Stomach (tissue), 9 donors: ENCODE data around the gene VEZT. TPM values are rescaled to one million over a fixed set of nuclear protein-coding genes. Genes with fewer than 3 reads are reported as not detected.
"Not testable (repeated sequence)": the region's sequence is repeated elsewhere in the genome, so short reads cannot be mapped to it uniquely, and the experiment has no call there.

Source experiments
- DNase-seq, 2 donors: peaks; one replicate each; pipeline versions ENCODE4 v3.0.0 to v3.0.0-alpha.2; 2013 to 2019
- H3K27ac ChIP-seq, 5 donors: fragments of 200-600 bp in 4 of 5; sonication (generic) in 4 of 5; one replicate each; pipeline ENCODE4 v1.5.1; 2013 to 2019; ENCODE audit warnings: mild to moderate bottlenecking in 1 of 5, moderate library complexity in 1 of 5
- H3K27me3 ChIP-seq, 3 donors: fragments of 200-600 bp; sonication (generic); one replicate each; pipeline ENCODE4 v1.5.1; 2017 to 2019; ENCODE audit warnings: mixed run types in 1 of 3
- H3K36me3 ChIP-seq, 4 donors: fragments of 200-600 bp; sonication (generic); 1 replicate in 3 of 4; 2 replicates in 1 of 4; pipeline ENCODE4 v1.5.1; 2016 to 2019
- H3K4me1 ChIP-seq, 4 donors: fragments of 200-600 bp; sonication (generic); one replicate each; pipeline ENCODE4 v1.5.1; 2016 to 2019
- H3K4me3 ChIP-seq, 4 donors: fragments of 200-600 bp; sonication (generic) in 3 of 4; one replicate each; pipeline ENCODE4 v1.5.1; 2016 to 2019; ENCODE audit warnings: mild to moderate bottlenecking in 1 of 4
- H3K9me3 ChIP-seq, 4 donors: fragments of 200-600 bp; sonication (generic); one replicate each; pipeline ENCODE4 v1.5.1; 2016 to 2019
- EP300 ChIP-seq: sonication (generic); formaldehyde crosslinking; IDR thresholded peaks from one replicate; pipeline ENCODE4 v1.6.1; 2017; ENCODE audit warnings: antibody characterized with exemption
- POLR2A ChIP-seq, 4 donors: fragments of 450-650 bp; IDR thresholded peaks; one replicate each; pipeline ENCODE4 v1.6.1; 2016; ENCODE audit warnings: antibody characterized with exemption in 4 of 4, control low read depth in 2 of 4, mild to moderate bottlenecking in 1 of 4, moderate library complexity in 1 of 4
- POLR2AphosphoS5 ChIP-seq, 3 donors: sonication (generic); formaldehyde crosslinking; IDR thresholded peaks; one replicate each; pipeline ENCODE4 v1.6.1; 2016; ENCODE audit warnings: antibody characterized with exemption in 3 of 3
- WGBS, 5 donors: extraction: QIAGEN DNeasy Blood & Tissue Kit in 3 of 5; methylation state at CpG; one replicate each; pipeline versions ENCODE4 v1.1.5 to v1.1.7; 2013 to 2018; 5-methylcytosine and 5-hydroxymethylcytosine counted together
- intact Hi-C: fragments of 100-400 bp; cut with DNase I; formaldehyde crosslinking; loops from one replicate; pipeline ENCODE4 v1.15.1; 2023; ENCODE audit warnings: low total_unique reads
- polyA plus RNA-seq, 3 donors: library from polyadenylated mRNA; stranded (reverse); fragments of 200-250 nt; gene quantifications; one replicate each; pipeline ENCODE4 v1.2.3, GENCODE V29; 2013
- total RNA-seq, 5 donors: library from RNA; depleted of rRNA; stranded (reverse); fragments of >200 nt; gene quantifications; one replicate each; pipeline versions ENCODE4 v1.1.0 to v1.2.3, GENCODE V29; 2014 to 2016
- TF ChIP-seq, protein P1 (sequence below), 7 experiments: fragments of 450-650 bp in 4 of 7; fragments of 200-600 bp in 3 of 7; sonication (generic) in 3 of 7; IDR thresholded peaks; one replicate each; pipeline ENCODE4 v1.5.1; 2016 to 2019; ENCODE audit warnings: antibody characterized with exemption in 7 of 7, control low read depth in 2 of 7, mild to moderate bottlenecking in 1 of 7
- donor health status: healthy with polysubstance abuse.
- donor health status: Bipolar disorder and iron deficiency.
- donor health status: healthy.

Gene VEZT
- total and polyA plus RNA-seq, 8 donors = 11.0 to 165 (median 46.7) TPM

DNA sequence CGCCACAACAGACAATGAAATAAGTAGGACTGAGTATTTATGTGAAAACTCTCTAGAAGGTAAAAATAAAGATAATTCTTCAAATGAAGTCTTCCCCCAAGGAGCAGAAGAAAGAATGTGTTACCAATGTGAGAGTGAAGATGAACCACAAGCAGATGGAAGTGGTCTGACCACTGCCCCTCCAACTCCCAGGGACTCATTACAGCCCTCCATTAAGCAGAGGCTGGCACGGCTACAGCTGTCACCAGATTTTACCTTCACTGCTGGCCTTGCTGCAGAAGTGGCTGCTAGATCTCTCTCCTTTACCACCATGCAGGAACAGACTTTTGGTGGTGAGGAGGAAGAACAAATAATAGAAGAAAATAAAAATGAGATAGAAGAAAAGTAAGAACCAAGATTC, 82.7 kb downstream of the VEZT start:
- Histone ChIP-seq H3K4me1 (peaks cover 0 to 17% (median 0%) of the 10 kb centered on the region in 4 donors), H3K4me3 (no peak overlapping the region), H3K36me3 (peaks cover 19 to 59% (median 57%) of the 10 kb centered on the region in 4 donors), H3K27ac (no peak overlapping the region), H3K27me3 (no peaks in the 10 kb centered on the region), H3K9me3 (no peaks in the 10 kb centered on the region)
- intact Hi-C loops = no loop called here
- 90 to 100% (median 94%) methylated on average over 2 of the region's 2 CpGs for WGBS, 5 donors
- DNase-seq = no peak
- TF ChIP-seq EP300 = no peak
- TF ChIP-seq, protein P1, sequence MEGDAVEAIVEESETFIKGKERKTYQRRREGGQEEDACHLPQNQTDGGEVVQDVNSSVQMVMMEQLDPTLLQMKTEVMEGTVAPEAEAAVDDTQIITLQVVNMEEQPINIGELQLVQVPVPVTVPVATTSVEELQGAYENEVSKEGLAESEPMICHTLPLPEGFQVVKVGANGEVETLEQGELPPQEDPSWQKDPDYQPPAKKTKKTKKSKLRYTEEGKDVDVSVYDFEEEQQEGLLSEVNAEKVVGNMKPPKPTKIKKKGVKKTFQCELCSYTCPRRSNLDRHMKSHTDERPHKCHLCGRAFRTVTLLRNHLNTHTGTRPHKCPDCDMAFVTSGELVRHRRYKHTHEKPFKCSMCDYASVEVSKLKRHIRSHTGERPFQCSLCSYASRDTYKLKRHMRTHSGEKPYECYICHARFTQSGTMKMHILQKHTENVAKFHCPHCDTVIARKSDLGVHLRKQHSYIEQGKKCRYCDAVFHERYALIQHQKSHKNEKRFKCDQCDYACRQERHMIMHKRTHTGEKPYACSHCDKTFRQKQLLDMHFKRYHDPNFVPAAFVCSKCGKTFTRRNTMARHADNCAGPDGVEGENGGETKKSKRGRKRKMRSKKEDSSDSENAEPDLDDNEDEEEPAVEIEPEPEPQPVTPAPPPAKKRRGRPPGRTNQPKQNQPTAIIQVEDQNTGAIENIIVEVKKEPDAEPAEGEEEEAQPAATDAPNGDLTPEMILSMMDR (IDR thresholded peaks at IDR 0.05) = no peak
- no peak for TF ChIP-seq POLR2AphosphoS5 (IDR thresholded peaks at IDR 0.05)
- no peak for TF ChIP-seq POLR2A (IDR thresholded peaks at IDR 0.05)

- intact Hi-C loops = no loop called here
- Histone ChIP-seq H3K36me3 (peaks cover 3 to 39% (median 32%) of the 10 kb centered on the region in 4 donors), H3K4me1 (peaks cover 0 to 17% (median 0%) of the 10 kb centered on the region in 4 donors), H3K27ac (no peak overlapping the region), H3K4me3 (no peak overlapping the region), H3K9me3 (no peaks in the 10 kb centered on the region), H3K27me3 (no peaks in the 10 kb centered on the region)
- no peak for DNase-seq
- WGBS, 5 donors = 71 to 98% (median 82%) methylated on average over 1 of the region's 1 CpG
- TF ChIP-seq POLR2A (IDR thresholded peaks at IDR 0.05) = no peak
- no peak for TF ChIP-seq POLR2AphosphoS5 (IDR thresholded peaks at IDR 0.05)
- TF ChIP-seq EP300 = no peak
- TF ChIP-seq, protein P1 (IDR thresholded peaks at IDR 0.05) = no peak
Measured at GRCh38 chr12:95303476-95303875, 85.9 kb downstream of the VEZT start.

DNA sequence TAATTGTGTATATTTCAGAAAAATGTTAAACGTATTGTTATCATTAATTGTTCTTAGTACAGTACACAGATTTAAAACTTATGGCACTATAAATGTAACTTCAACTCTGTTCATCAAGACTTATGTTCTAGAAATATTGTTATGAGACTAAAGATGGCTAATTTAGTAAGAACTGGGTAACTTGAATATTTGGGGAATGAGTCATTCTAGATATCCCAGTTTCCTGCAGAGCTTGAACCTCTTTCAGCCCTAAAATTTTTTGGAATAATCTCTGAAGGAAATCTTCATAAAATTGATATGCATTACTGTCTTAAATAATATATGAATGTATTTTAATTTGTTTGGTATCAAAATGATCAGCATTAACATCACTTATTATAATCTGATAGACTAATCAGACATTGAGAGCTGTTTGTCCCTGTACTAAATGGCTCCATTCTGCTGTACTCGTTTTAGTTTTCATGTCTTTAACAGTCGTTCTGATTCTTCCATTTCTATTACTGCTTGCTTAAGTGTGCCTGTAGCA, 87.1 kb downstream of the VEZT start:
- Histone ChIP-seq H3K4me1 (peaks cover 0 to 17% (median 0%) of the 10 kb centered on the region in 4 donors), H3K27ac (no peak overlapping the region), H3K36me3 (peaks cover 0 to 32% (median 30%) of the 10 kb centered on the region in 4 donors), H3K27me3 (no peaks in the 10 kb centered on the region), H3K9me3 (no peaks in the 10 kb centered on the region), H3K4me3 (no peak overlapping the region)
- intact Hi-C loops = no loop called here
- WGBS, 5 donors = 69 to 82% (median 80%) methylated on average over 3 of the region's 3 CpGs
- TF ChIP-seq POLR2AphosphoS5 (IDR thresholded peaks at IDR 0.05) = no peak
- TF ChIP-seq EP300 = no peak
- TF ChIP-seq, protein P1 (IDR thresholded peaks at IDR 0.05) = no peak
- TF ChIP-seq POLR2A (IDR thresholded peaks at IDR 0.05) = no peak
- DNase-seq = no peak

DNA sequence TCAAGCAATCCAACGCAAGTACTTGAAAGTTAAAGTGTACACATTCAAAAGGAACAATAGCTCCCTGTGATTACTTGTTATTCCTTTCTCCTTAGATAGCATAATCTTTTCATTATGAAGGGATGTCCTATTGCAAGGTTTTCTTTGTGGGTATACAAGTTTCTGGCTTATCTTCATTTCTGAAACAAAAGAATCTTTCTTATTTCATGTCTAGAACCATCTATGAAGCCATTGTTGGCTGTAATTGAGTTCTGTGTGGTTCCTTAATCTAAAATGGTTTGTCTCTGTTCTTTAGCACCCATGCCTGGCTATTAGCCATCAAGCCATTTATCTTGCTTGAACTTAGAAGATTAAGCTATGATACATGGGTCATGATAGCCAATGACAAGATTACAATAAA, 95.0 kb downstream of the VEZT start:
- WGBS, 5 donors = 31 to 59% (median 42%) methylated on average over 1 of the region's 1 CpG
- Histone ChIP-seq H3K27me3 (no peaks in the 10 kb centered on the region), H3K36me3 (peaks cover 0 to 16% (median 13%) of the 10 kb centered on the region in 4 donors), H3K9me3 (no peaks in the 10 kb centered on the region), H3K27ac (no peak overlapping the region), H3K4me3 (no peak overlapping the region), H3K4me1 (peaks cover 0 to 8% (median 4%) of the 10 kb centered on the region in 4 donors)
- intact Hi-C loops = no loop called here
- TF ChIP-seq, protein P1 (IDR thresholded peaks at IDR 0.05) = no peak
- no peak for TF ChIP-seq EP300
- TF ChIP-seq POLR2A (IDR thresholded peaks at IDR 0.05) = no peak
- TF ChIP-seq POLR2AphosphoS5 (IDR thresholded peaks at IDR 0.05) = no peak
- no peak for DNase-seq

GRCh38 chr12:95314756-95315155, 97.1 kb downstream of the VEZT start:
- WGBS, 5 donors = 92 to 96% (median 94%) methylated on average over 6 of the region's 6 CpGs
- intact Hi-C loops, H3K4me3 ChIP-seq, H3K27me3 ChIP-seq, H3K9me3 ChIP-seq, H3K36me3 ChIP-seq, DNase-seq, H3K27ac ChIP-seq: not testable (repeated sequence)
- peaks cover 0 to 29% (median 15%) of the 10 kb centered on the region in 4 donors for H3K4me1 ChIP-seq
